Adrenal gland (tissue), 12 donors: ENCODE data around the gene MINDY2. TPM values are rescaled to one million over a fixed set of nuclear protein-coding genes. Genes with fewer than 3 reads are reported as not detected.
A peak's percentile ranks its signal among the peaks of the same experiment; 100 is the strongest.

Experiments used
- DNase-seq, 7 donors: peaks; one replicate each; pipeline ENCODE4 v3.0.0-alpha.2; 2019 to 2020
- H3K27ac ChIP-seq, 5 donors: fragments of 200-600 bp; sonication (generic) in 4 of 5; 1 replicate in 3 of 5; 2 replicates in 2 of 5; pipeline versions ENCODE4 v1.5.1 to v1.8.0; 2016 to 2020; ENCODE audit warnings: mild to moderate bottlenecking in 1 of 5
- H3K27me3 ChIP-seq: fragments of 200-600 bp; 2 replicates; pipeline ENCODE4 v1.8.0; 2021
- H3K36me3 ChIP-seq, 2 donors: fragments of 200-600 bp; replicated peaks in 1 of 2; 1 replicate in 1 of 2; 2 replicates in 1 of 2; pipeline versions ENCODE4 v1.5.1 to v1.8.0; 2018 to 2022
- H3K4me1 ChIP-seq, 2 donors: fragments of 200-600 bp; replicated peaks in 1 of 2; 1 replicate in 1 of 2; 2 replicates in 1 of 2; pipeline versions ENCODE4 v1.5.1 to v1.8.0; 2018 to 2021
- H3K4me3 ChIP-seq, 4 donors: fragments of 200-600 bp; sonication (generic) in 3 of 4; one replicate each; pipeline ENCODE4 v1.5.1; 2016 to 2018
- H3K9me3 ChIP-seq, 3 donors: fragments of 200-600 bp; sonication (generic) in 1 of 3; replicated peaks in 1 of 3; 1 replicate in 2 of 3; 2 replicates in 1 of 3; pipeline versions ENCODE4 v1.5.1 to v1.8.0; 2016 to 2021
- CTCF ChIP-seq, 6 experiments: fragments of 450-650 bp in 4 of 6; fragments of 200-600 bp in 2 of 6; sonication (generic) in 1 of 6; IDR thresholded peaks; 1 replicate in 5 of 6; 2 replicates in 1 of 6; pipeline versions ENCODE4 v1.5.1 to v1.8.0; 2016 to 2021; ENCODE audit warnings: antibody characterized with exemption in 6 of 6, mild to moderate bottlenecking in 2 of 6, moderate library complexity in 1 of 6
- POLR2A ChIP-seq, 2 donors: fragments of 450-650 bp; IDR thresholded peaks; one replicate each; pipeline ENCODE4 v1.6.1; 2017; ENCODE audit warnings: antibody characterized with exemption in 2 of 2, mild to moderate bottlenecking in 2 of 2, moderate library complexity in 1 of 2
- WGBS, 4 donors: extraction: QIAGEN DNeasy Blood & Tissue Kit in 2 of 4; methylation state at CpG; one replicate each; pipeline versions ENCODE4 v1.1.5 to v1.1.7; 2013 to 2017; 5-methylcytosine and 5-hydroxymethylcytosine counted together
- intact Hi-C, 2 donors: fragments of 100-400 bp; cut with DNase I; formaldehyde crosslinking; loops; one replicate each; pipeline versions ENCODE4 v1.14.1 to v1.15.0; 2022 to 2023
- polyA plus RNA-seq, 3 donors: library from polyadenylated mRNA; stranded (reverse); fragments of 200-250 nt in 2 of 3; fragments of 350-450 nt in 1 of 3; fragmentation: Illumina TruSeq in 1 of 3; extraction: RNeasy Lipid Tissue Mini Kit (QIAGEN cat#74804) in 1 of 3; gene quantifications; one replicate each; pipeline ENCODE4 v1.2.3, GENCODE V29; 2013 to 2014
- total RNA-seq, 9 donors: library from RNA; depleted of rRNA in 4 of 9; stranded (reverse); fragments of >200 nt in 4 of 9; fragments of 120-200 nt in 1 of 9; fragmentation: NEBNext Ultra II Directional in 1 of 9; extraction: Animal tissue kit (Norgen Biotek cat#: 25700) in 1 of 9; gene quantifications; one replicate each; pipeline versions ENCODE4 v1.1.0 to v1.2.4, GENCODE V29; 2013 to 2023
- donor health status: healthy with polysubstance abuse.
- donor health status: Bipolar disorder and iron deficiency.
- donor health status: DM: yes; HTN: yes; CAD: no.
- donor health status: DM: no; HTN: no; CAD: no.
- donor health status: DM: no; HTN: no; CAD: no.
- donor health status: DM: yes; HTN: yes; CAD: no.

Gene MINDY2
- total and polyA plus RNA-seq, 12 donors, result 2.7 to 25.1 (median 12.2) TPM

GRCh38 chr15:58748852-58749531, 22.1 kb upstream of the MINDY2 start:
- peaks cover 0 to 24% of the 10 kb centered on the region in 2 donors for H3K4me1 ChIP-seq
- 0% methylated on average over 24 to 81 of the region's 81 CpGs; no CpG with 5 or more reads in 1 of the 4 donors for WGBS, 4 donors
- no peak for TF ChIP-seq CTCF (IDR thresholded peaks at IDR 0.05)
- no peak for TF ChIP-seq POLR2A (IDR thresholded peaks at IDR 0.05)
- peak; percentile 50 to 71 (median 57) for DNase-seq
- no peaks in the 10 kb centered on the region for H3K36me3 ChIP-seq
- H3K9me3 ChIP-seq, result peaks cover 0 to 5% (median 0%) of the 10 kb centered on the region in 3 donors
- no peaks in the 10 kb centered on the region for H3K27me3 ChIP-seq
- peak overlapping the region; percentile 46 to 97 (median 80) for H3K4me3 ChIP-seq
- peak overlapping the region; percentile 87 to 97 (median 95) for H3K27ac ChIP-seq
- intact Hi-C loops, result no loop called here

- WGBS, 4 donors, result 0 to 1% (median 0%) methylated on average over 24 to 62 of the region's 62 CpGs
- H3K27me3 ChIP-seq, result no peaks in the 10 kb centered on the region
- peak within 1 kb of the TSS; percentile 46 to 97 (median 80) for H3K4me3 ChIP-seq
Observed at GRCh38 chr15:58749532-58750337, 21.4 kb upstream of the MINDY2 start, which contains the start of gene ADAM10. TSS of gene ADAM10 (minus strand) at chr15:58749707. CDS start at chr15:58749534, 173 bp downstream.

GRCh38 chr15:58752716-58753115, 18.4 kb upstream of the MINDY2 start:
- Histone ChIP-seq H3K27me3 (no peaks in the 10 kb centered on the region), H3K36me3 (no peaks in the 10 kb centered on the region), H3K4me1 (peaks cover 0 to 8% of the 10 kb centered on the region in 2 donors), H3K4me3 (no peak overlapping the region), H3K9me3 (no peaks in the 10 kb centered on the region), H3K27ac (no peak overlapping the region)
- TF ChIP-seq POLR2A (IDR thresholded peaks at IDR 0.05) (no peak), CTCF (IDR thresholded peaks at IDR 0.05) (no peak)
- intact Hi-C loops, result no loop called here
- DNase-seq, result no peak
- 74 to 86% (median 80%) methylated on average over 3 of the region's 3 CpGs for WGBS, 4 donors

More at GRCh38 chr15:58749532-58750337, 21.4 kb upstream of the MINDY2 start, which contains the start of gene ADAM10:
- peak; percentile 99 to 100 (median 99) for DNase-seq
- TF ChIP-seq CTCF (IDR thresholded peaks at IDR 0.05), result no peak
- TF ChIP-seq POLR2A (IDR thresholded peaks at IDR 0.05), result peak; percentile 61 to 94
- Histone ChIP-seq H3K36me3 (no peaks in the 10 kb centered on the region), H3K4me1 (peaks cover 0 to 24% of the 10 kb centered on the region in 2 donors), H3K27ac (peak within 1 kb of the TSS; percentile 87 to 97 (median 95)), H3K9me3 (peaks cover 0 to 5% (median 0%) of the 10 kb centered on the region in 3 donors)
- intact Hi-C loops, result no loop called here

GRCh38 chr15:58755350-58755749, 15.8 kb upstream of the MINDY2 start:
- H3K27ac ChIP-seq, result no peak overlapping the region
- H3K4me1 ChIP-seq, result peaks cover 0 to 3% of the 10 kb centered on the region in 2 donors
- intact Hi-C loops, result no loop called here
- no peaks in the 10 kb centered on the region for H3K27me3 ChIP-seq
- H3K4me3 ChIP-seq, result no peak overlapping the region
- no peaks in the 10 kb centered on the region for H3K9me3 ChIP-seq
- no peaks in the 10 kb centered on the region for H3K36me3 ChIP-seq
- TF ChIP-seq CTCF (IDR thresholded peaks at IDR 0.05) (no peak), POLR2A (IDR thresholded peaks at IDR 0.05) (no peak)
- WGBS, 4 donors, result 91 to 100% (median 94%) methylated on average over 3 of the region's 3 CpGs
- no peak for DNase-seq
